ENCODE measurements around the gene BCO1. TPM values are rescaled to one million over a fixed set of nuclear protein-coding genes. Genes with fewer than 3 reads are reported as not detected.
"Not testable (repeated sequence)": the region's sequence is repeated elsewhere in the genome, so short reads cannot be mapped to it uniquely, and the experiment has no call there.

Gene BCO1
- total RNA-seq, 1 donor from 2014 or later, result 3.5 TPM

GRCh38 chr16:81224824-81225223 lies 13.7 kb upstream of the BCO1 start:
- no peak for DNase-seq (ENCODE audit: low spot score)
- Histone ChIP-seq H3K4me1 (peaks cover 8% of the 10 kb centered on the region), H4K20me1 (ENCODE audit: low read depth) (no peaks in the 10 kb centered on the region), H3K4me2 (no peak overlapping the region), H3K27me3 (no peaks in the 10 kb centered on the region), H2AFZ (replicated peaks) (no peak overlapping the region), H3K36me3 (no peaks in the 10 kb centered on the region), H3K9me3 (ENCODE audit: low read depth) (no peaks in the 10 kb centered on the region), H3K4me3 (no peak overlapping the region), H3K79me2 (ENCODE audit: low read depth) (no peaks in the 10 kb centered on the region), H3K27ac (no peak overlapping the region), H3K9ac (no peak overlapping the region), H3F3A (ENCODE audit: low read depth) (no peaks in the 10 kb centered on the region)
- Mint-ChIP-seq H3K27me3 (ENCODE audit: insufficient read depth, low read depth) (peaks cover 5% of the 10 kb centered on the region), H3K4me3 (no peak overlapping the region), H3K4me1 (peaks cover 13% of the 10 kb centered on the region), H3K36me3 (no peaks in the 10 kb centered on the region), H3K27ac (no peak overlapping the region), H3K9me3 (no peaks in the 10 kb centered on the region)
- TF ChIP-seq, protein P1, sequence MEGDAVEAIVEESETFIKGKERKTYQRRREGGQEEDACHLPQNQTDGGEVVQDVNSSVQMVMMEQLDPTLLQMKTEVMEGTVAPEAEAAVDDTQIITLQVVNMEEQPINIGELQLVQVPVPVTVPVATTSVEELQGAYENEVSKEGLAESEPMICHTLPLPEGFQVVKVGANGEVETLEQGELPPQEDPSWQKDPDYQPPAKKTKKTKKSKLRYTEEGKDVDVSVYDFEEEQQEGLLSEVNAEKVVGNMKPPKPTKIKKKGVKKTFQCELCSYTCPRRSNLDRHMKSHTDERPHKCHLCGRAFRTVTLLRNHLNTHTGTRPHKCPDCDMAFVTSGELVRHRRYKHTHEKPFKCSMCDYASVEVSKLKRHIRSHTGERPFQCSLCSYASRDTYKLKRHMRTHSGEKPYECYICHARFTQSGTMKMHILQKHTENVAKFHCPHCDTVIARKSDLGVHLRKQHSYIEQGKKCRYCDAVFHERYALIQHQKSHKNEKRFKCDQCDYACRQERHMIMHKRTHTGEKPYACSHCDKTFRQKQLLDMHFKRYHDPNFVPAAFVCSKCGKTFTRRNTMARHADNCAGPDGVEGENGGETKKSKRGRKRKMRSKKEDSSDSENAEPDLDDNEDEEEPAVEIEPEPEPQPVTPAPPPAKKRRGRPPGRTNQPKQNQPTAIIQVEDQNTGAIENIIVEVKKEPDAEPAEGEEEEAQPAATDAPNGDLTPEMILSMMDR (IDR thresholded peaks at IDR 0.05), result no peak
- TF ChIP-seq EZH2phosphoT487 (IDR thresholded peaks at IDR 0.05) (no peak), EZH2 (IDR thresholded peaks at IDR 0.05) (no peak)

GRCh38 chr16:81225697-81226096 lies 12.8 kb upstream of the BCO1 start:
- H3K9ac ChIP-seq; H3K36me3 ChIP-seq; H3K9me3 ChIP-seq (ENCODE audit: low read depth); H3K79me2 ChIP-seq (ENCODE audit: low read depth); H2AFZ ChIP-seq (replicated peaks); H3K27ac Mint-ChIP-seq; H3F3A ChIP-seq (ENCODE audit: low read depth); H3K4me1 Mint-ChIP-seq; H3K36me3 Mint-ChIP-seq; H3K4me2 ChIP-seq; H3K27ac ChIP-seq; H3K9me3 Mint-ChIP-seq; H3K4me3 ChIP-seq; H3K4me3 Mint-ChIP-seq; H4K20me1 ChIP-seq (ENCODE audit: low read depth); H3K27me3 ChIP-seq; DNase-seq (ENCODE audit: low spot score); H3K4me1 ChIP-seq; H3K27me3 Mint-ChIP-seq (ENCODE audit: insufficient read depth, low read depth): not testable (repeated sequence)

- no peaks in the 10 kb centered on the region for H3K27me3 ChIP-seq
- no peaks in the 10 kb centered on the region for H3K79me2 ChIP-seq (ENCODE audit: low read depth)
- H3F3A ChIP-seq (ENCODE audit: low read depth), result no peaks in the 10 kb centered on the region
- H4K20me1 ChIP-seq (ENCODE audit: low read depth), result no peaks in the 10 kb centered on the region
- H3K36me3 Mint-ChIP-seq, result no peaks in the 10 kb centered on the region
- TF ChIP-seq, protein P1 (IDR thresholded peaks at IDR 0.05), result no peak
- TF ChIP-seq EZH2 (IDR thresholded peaks at IDR 0.05) (no peak), EZH2phosphoT487 (IDR thresholded peaks at IDR 0.05) (no peak)
- no peak for DNase-seq (ENCODE audit: low spot score)
- no peaks in the 10 kb centered on the region for H3K9me3 ChIP-seq (ENCODE audit: low read depth)
- peaks cover 9% of the 10 kb centered on the region for H3K27me3 Mint-ChIP-seq (ENCODE audit: insufficient read depth, low read depth)
- no peak overlapping the region for H3K4me2 ChIP-seq
- no peak overlapping the region for H3K4me3 ChIP-seq
- H2AFZ ChIP-seq (replicated peaks), result no peak overlapping the region
- H3K4me1 ChIP-seq, result no peaks in the 10 kb centered on the region
- no peak overlapping the region for H3K27ac ChIP-seq
- H3K9ac ChIP-seq, result no peak overlapping the region
- no peak overlapping the region for H3K27ac Mint-ChIP-seq
- no peaks in the 10 kb centered on the region for H3K36me3 ChIP-seq
- H3K4me1 Mint-ChIP-seq, result peaks cover 12% of the 10 kb centered on the region
- no peaks in the 10 kb centered on the region for H3K9me3 Mint-ChIP-seq
- no peak overlapping the region for H3K4me3 Mint-ChIP-seq
Observed at GRCh38 chr16:81227785-81228184, 10.7 kb upstream of the BCO1 start.

DNA sequence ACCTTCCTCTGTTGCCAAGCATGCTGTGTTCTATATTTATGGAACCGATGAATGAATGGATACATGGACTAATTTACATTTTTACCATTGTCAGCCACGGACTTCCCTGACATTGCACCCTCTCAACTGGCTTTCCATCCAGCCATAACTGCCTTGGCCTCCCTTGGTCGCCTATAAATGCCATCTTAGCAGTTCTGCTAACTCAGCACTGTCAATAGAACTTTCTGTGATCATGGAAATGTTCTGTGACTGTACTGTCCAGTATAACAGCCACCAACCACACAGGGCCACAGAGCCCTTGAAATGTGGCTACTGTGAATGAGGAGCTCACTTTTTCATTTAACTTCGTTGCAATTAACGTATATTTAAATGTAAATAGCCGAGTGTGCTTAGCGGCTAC lies 8.7 kb upstream of the BCO1 start:
- no peaks in the 10 kb centered on the region for H3K36me3 Mint-ChIP-seq
- Histone ChIP-seq H3K27ac (no peak overlapping the region), H2AFZ (replicated peaks) (no peak overlapping the region), H3K4me1 (no peaks in the 10 kb centered on the region), H3K79me2 (ENCODE audit: low read depth) (no peaks in the 10 kb centered on the region), H3K27me3 (no peaks in the 10 kb centered on the region), H3F3A (ENCODE audit: low read depth) (no peaks in the 10 kb centered on the region), H3K36me3 (no peaks in the 10 kb centered on the region), H3K9me3 (ENCODE audit: low read depth) (no peaks in the 10 kb centered on the region), H3K4me3 (no peak overlapping the region), H4K20me1 (ENCODE audit: low read depth) (no peaks in the 10 kb centered on the region), H3K9ac (no peak overlapping the region), H3K4me2 (no peak overlapping the region)
- no peak for TF ChIP-seq EZH2 (IDR thresholded peaks at IDR 0.05)
- TF ChIP-seq, protein P1 (IDR thresholded peaks at IDR 0.05), result no peak
- no peak for TF ChIP-seq EZH2phosphoT487 (IDR thresholded peaks at IDR 0.05)
- H3K27ac Mint-ChIP-seq, result no peak overlapping the region
- peaks cover 11% of the 10 kb centered on the region for H3K4me1 Mint-ChIP-seq
- DNase-seq (ENCODE audit: low spot score), result no peak
- no peaks in the 10 kb centered on the region for H3K9me3 Mint-ChIP-seq
- no peak overlapping the region for H3K4me3 Mint-ChIP-seq
- peaks cover 9% of the 10 kb centered on the region for H3K27me3 Mint-ChIP-seq (ENCODE audit: insufficient read depth, low read depth)

Data from neural progenitor cell (in vitro differentiated cells).